ENCODE results near the gene HMOX1.

DNA sequence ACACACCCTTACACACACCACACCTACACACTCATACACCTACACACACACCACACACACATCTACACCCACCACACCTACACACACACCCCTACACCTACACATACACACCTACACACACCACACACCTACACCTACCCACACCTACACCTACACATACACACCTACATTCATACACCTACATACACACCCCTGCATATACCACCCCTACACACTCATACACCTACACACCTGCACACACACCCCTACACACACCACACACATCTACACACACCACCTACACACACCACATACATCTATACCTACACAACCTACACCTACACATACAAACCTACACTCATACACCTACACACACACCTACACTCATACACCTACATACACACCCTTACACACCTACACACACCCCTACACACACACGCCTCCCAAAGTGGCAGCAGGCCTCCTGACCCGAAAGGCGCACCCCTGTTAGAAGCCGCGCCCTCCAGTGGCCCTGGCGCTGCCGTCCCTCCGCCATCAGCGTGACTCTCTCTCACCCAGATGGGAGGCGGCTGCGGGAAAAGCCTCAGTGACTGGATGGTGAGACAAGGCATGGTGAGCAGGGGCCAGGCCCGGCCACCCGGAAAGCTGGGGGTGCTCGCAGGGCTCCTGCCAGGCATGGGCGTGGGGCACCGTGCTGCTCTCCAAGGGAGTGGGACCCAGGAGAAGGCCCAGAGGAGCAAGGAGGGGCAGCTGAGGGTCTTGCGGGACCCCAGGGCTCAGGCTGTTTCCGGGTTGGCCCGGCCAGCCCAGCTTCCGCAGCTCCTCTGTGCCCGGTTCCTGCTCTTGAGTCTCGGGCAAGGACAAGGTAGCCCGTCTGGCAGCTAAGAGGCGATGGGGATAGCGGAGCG, 37.0 kb upstream of the HMOX1 start:
- TF ChIP-seq, protein P1, sequence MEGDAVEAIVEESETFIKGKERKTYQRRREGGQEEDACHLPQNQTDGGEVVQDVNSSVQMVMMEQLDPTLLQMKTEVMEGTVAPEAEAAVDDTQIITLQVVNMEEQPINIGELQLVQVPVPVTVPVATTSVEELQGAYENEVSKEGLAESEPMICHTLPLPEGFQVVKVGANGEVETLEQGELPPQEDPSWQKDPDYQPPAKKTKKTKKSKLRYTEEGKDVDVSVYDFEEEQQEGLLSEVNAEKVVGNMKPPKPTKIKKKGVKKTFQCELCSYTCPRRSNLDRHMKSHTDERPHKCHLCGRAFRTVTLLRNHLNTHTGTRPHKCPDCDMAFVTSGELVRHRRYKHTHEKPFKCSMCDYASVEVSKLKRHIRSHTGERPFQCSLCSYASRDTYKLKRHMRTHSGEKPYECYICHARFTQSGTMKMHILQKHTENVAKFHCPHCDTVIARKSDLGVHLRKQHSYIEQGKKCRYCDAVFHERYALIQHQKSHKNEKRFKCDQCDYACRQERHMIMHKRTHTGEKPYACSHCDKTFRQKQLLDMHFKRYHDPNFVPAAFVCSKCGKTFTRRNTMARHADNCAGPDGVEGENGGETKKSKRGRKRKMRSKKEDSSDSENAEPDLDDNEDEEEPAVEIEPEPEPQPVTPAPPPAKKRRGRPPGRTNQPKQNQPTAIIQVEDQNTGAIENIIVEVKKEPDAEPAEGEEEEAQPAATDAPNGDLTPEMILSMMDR (IDR thresholded peaks at IDR 0.05): no peak
- TF ChIP-seq POLR2A (IDR thresholded peaks at IDR 0.05) (no peak), EP300 (IDR thresholded peaks at IDR 0.05) (no peak), POLR2AphosphoS5 (IDR thresholded peaks at IDR 0.05) (no peak)

Measured in upper lobe of left lung (tissue), 4 donors.